Kidney (tissue), 14 donors: ENCODE data around the gene CHST12. TPM values are rescaled to one million over a fixed set of nuclear protein-coding genes. Genes with fewer than 3 reads are reported as not detected.
"Not testable (repeated sequence)": the region's sequence is repeated elsewhere in the genome, so short reads cannot be mapped to it uniquely, and the experiment has no call there.

ENCODE experiments used
- DNase-seq, 5 donors: peaks; one replicate each; pipeline ENCODE4 v3.0.0-alpha.2; 2013 to 2020
- FAIRE-seq: peaks from 2 replicates; lab custom pipeline; 2012; peaks lifted over from hg19 to GRCh38; lab: Jason Lieb, UNC
- H3K27ac ChIP-seq, 2 donors: one replicate each; pipeline ENCODE4 v1.7.0; 2013; ENCODE audit warnings: low read depth in 2 of 2, low read length in 2 of 2, inconsistent platforms in 1 of 2
- H3K27me3 ChIP-seq: one replicate; pipeline ENCODE4 v1.7.1; 2013; ENCODE audit warnings: low read length, inconsistent platforms; ENCODE audit not compliant: control insufficient read depth, insufficient read depth
- H3K36me3 ChIP-seq, 3 donors: one replicate each; pipeline versions ENCODE4 v1.7.0 to v1.7.1; 2013; ENCODE audit warnings: low read length in 3 of 3, control low read depth in 1 of 3, inconsistent platforms in 1 of 3; ENCODE audit not compliant: insufficient read depth in 3 of 3, control insufficient read depth in 2 of 3
- H3K4me1 ChIP-seq, 3 donors: one replicate each; pipeline versions ENCODE4 v1.7.0 to v1.7.1; 2013; ENCODE audit warnings: low read length in 3 of 3, inconsistent platforms in 1 of 3, low read depth in 1 of 3; ENCODE audit not compliant: control insufficient read depth in 2 of 3, insufficient read depth in 2 of 3
- H3K4me3 ChIP-seq, 3 donors: one replicate each; pipeline versions ENCODE4 v1.7.0 to v1.8.1; 2013; ENCODE audit warnings: low read length in 3 of 3, control low read depth in 1 of 3, inconsistent platforms in 1 of 3
- H3K9ac ChIP-seq, 3 donors: one replicate each; pipeline versions ENCODE4 v1.7.0 to v1.7.1; 2013; ENCODE audit warnings: low read length in 3 of 3, control low read depth in 1 of 3, inconsistent platforms in 1 of 3
- H3K9me3 ChIP-seq, 3 donors: one replicate each; pipeline versions ENCODE4 v1.7.0 to v1.7.1; 2013; ENCODE audit warnings: low read length in 3 of 3, control low read depth in 1 of 3, inconsistent platforms in 1 of 3; ENCODE audit not compliant: control insufficient read depth in 2 of 3, insufficient read depth in 1 of 3
- intact Hi-C: fragments of 100-400 bp; cut with DNase I; formaldehyde crosslinking; loops from one replicate; pipeline ENCODE4 v1.11.1; 2022
- polyA plus RNA-seq: library from polyadenylated mRNA; stranded (reverse); fragments of 350-450 nt; fragmentation: Illumina TruSeq; extraction: RNeasy Lipid Tissue Mini Kit (QIAGEN cat#74804); gene quantifications from one replicate; pipeline ENCODE4 v1.2.3, GENCODE V29; 2014; ENCODE audit warnings: low read depth, low replicate concordance; ENCODE audit not compliant: insufficient read depth
- total RNA-seq: library from RNA; stranded (reverse); fragmentation: NEBNext Ultra II Directional; extraction: Animal tissue kit (Norgen Biotek cat#: 25700); gene quantifications from one replicate; pipeline ENCODE4 v1.2.1, GENCODE V29; 2021
- TF ChIP-seq, protein P1 (sequence below): IDR thresholded peaks from 3 replicates; pipeline ENCODE4 v1.5.1; 2012; ENCODE audit warnings: mild to moderate bottlenecking, moderate library complexity, borderline replicate concordance; ENCODE audit not compliant: insufficient read depth; ENCODE audit errors: extremely low read depth
- donor health status: control.
- donor health status: control.
- donor health status: control.
- donor health status: control.
- donor health status: control.
- donor health status: DM: yes; HTN: yes; CAD: no.
- donor health status: Normal renal cell carcinoma (clear cell type).

The CHST12 gene
- total and polyA plus RNA-seq, 2 donors from 2014 or later = 16.3 to 25.6 TPM

DNA sequence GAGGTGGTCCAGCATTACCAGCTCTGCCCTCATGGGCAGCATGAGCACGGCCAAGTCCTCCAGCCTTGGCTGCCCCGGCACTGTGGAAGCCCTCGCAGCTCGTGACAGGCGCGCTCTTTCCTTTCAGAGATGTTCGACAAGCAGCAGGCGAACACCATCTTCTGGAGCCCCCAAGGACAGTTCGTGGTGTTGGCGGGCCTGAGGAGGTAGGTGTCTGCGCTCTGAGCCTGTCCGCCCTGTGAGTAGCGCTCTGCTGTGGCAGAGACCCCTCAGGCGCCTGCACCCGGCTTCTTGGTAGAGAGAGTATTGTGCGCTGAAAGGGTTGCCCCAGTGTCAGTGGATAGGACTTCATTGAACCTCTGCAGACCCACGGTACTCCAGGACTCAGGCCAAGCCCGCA is 29.0 kb upstream of the CHST12 start:
- no peak for FAIRE-seq
- DNase-seq = no peak
- Histone ChIP-seq H3K9me3 (no peaks in the 10 kb centered on the region), H3K4me1 (no peaks in the 10 kb centered on the region), H3K36me3 (peaks cover 5 to 77% (median 60%) of the 10 kb centered on the region in 3 donors), H3K9ac (no peak overlapping the region), H3K27ac (no peak overlapping the region), H3K27me3 (no peaks in the 10 kb centered on the region), H3K4me3 (no peak overlapping the region)
- TF ChIP-seq, protein P1, sequence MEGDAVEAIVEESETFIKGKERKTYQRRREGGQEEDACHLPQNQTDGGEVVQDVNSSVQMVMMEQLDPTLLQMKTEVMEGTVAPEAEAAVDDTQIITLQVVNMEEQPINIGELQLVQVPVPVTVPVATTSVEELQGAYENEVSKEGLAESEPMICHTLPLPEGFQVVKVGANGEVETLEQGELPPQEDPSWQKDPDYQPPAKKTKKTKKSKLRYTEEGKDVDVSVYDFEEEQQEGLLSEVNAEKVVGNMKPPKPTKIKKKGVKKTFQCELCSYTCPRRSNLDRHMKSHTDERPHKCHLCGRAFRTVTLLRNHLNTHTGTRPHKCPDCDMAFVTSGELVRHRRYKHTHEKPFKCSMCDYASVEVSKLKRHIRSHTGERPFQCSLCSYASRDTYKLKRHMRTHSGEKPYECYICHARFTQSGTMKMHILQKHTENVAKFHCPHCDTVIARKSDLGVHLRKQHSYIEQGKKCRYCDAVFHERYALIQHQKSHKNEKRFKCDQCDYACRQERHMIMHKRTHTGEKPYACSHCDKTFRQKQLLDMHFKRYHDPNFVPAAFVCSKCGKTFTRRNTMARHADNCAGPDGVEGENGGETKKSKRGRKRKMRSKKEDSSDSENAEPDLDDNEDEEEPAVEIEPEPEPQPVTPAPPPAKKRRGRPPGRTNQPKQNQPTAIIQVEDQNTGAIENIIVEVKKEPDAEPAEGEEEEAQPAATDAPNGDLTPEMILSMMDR = no peak
- intact Hi-C loops = no loop called here

DNA sequence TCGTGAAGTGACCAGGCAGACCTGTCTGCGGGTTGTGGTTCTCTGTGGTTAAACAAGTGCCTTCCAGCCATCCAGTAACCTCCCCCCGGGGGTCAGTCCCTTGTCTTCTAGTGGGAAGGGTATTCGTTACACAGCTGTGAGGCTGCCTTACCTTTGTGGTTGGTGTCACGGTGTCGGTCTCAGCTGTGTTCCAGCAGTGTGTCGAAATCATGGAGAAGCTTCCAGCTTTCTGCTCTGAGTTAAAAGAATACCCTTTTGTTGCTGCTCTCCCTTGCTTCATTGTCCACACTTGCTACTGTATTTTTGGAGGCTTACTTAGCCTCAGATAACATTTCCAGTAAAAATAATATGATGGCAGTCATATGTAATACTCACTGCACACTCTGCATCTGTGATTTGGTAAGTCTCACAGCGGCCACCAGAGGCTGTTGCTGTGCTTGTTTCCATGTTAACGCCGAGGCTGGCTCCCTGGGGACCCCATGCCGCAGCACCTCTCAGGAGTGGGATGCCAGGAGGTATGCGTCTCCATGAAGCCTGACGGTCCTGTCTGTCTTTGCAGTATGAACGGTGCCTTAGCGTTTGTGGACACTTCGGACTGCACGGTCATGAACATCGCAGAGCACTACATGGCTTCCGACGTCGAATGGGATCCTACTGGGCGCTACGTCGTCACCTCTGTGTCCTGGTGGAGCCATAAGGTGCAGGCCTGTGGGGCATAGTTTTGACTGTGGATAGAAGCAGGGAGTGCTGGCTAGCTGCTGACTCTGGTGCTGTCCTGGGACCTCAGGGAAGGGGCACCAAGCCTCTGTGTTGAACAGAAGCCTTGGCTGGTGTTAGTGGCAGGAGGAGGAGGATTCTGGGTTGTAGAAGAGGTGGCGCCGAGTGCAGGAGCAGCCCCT is 28.3 kb upstream of the CHST12 start:
- no peak for FAIRE-seq
- TF ChIP-seq, protein P1 = no peak
- H3K27me3 ChIP-seq = no peaks in the 10 kb centered on the region
- H3K36me3 ChIP-seq = peaks cover 5 to 81% (median 60%) of the 10 kb centered on the region in 3 donors
- H3K9me3 ChIP-seq = no peaks in the 10 kb centered on the region
- no peak overlapping the region for H3K9ac ChIP-seq
- no peak for DNase-seq
- H3K27ac ChIP-seq = no peak overlapping the region
- intact Hi-C loops = no loop called here
- no peak overlapping the region for H3K4me3 ChIP-seq
- no peaks in the 10 kb centered on the region for H3K4me1 ChIP-seq

DNA sequence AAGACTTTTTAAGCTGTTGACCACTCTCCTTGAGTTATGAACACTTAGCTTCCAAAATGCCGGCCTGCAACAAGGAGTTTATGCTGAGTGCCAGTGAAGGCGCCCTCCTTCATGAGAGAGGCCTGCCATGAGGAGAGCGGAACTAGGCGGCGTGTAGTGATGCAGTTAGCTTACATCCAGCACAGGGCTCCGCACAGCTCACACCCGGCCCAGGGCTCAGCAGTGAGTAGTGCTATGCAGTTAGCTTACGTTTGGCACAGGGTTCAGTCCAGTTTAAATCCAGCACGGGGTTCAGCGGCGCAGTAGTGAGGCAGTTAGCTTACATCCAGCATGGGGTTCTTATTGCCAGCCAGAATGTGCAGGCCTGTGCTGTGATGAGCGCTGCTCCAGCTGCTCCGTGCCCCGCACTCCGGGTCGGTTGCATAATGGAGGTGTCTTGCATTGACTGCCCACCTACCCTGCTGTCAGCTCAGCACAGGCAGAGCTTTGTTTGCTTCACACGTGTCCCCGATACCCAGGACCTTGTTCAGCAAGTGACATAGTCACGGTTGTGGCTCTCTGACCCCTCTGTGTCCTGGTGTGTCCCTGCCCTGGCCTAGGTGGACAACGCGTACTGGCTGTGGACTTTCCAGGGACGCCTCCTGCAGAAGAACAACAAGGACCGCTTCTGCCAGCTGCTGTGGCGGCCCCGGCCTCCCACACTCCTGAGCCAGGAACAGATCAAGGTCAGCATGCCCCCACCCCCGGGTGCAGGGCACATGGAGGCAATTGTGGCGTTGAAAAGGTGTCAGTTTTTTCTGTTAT is 26.9 kb upstream of the CHST12 start:
- no peak for DNase-seq
- no peaks in the 10 kb centered on the region for H3K9me3 ChIP-seq
- no peak overlapping the region for H3K4me3 ChIP-seq
- FAIRE-seq = no peak
- H3K4me1 ChIP-seq = no peaks in the 10 kb centered on the region
- H3K9ac ChIP-seq = no peak overlapping the region
- peaks cover under 1 to 84% (median 54%) of the 10 kb centered on the region in 3 donors for H3K36me3 ChIP-seq
- intact Hi-C loops = no loop called here
- TF ChIP-seq, protein P1 = no peak
- H3K27me3 ChIP-seq = no peaks in the 10 kb centered on the region
- H3K27ac ChIP-seq = no peak overlapping the region

DNA sequence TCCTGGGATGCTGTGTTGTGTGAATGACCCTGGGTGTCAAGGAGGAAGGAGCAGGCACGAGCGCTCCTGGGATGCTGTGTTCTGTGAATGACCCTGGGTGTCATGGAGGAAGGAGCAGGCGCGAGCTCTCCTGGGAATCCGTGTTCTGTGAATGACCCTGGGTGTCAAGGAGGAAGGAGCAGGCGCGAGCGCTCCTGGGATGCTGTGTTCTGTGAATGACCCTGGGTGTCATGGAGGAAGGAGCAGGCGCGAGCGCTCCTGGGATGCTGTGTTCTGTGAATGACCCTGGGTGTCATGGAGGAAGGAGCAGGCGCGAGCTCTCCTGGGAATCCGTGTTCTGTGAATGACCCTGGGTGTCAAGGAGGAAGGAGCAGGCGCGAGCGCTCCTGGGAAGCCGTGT is 25.9 kb upstream of the CHST12 start:
- DNase-seq, H3K9ac ChIP-seq, H3K9me3 ChIP-seq, FAIRE-seq, H3K27ac ChIP-seq, H3K4me3 ChIP-seq, H3K4me1 ChIP-seq, H3K27me3 ChIP-seq, intact Hi-C loops: not testable (repeated sequence)
- H3K36me3 ChIP-seq = peaks cover 0 to 74% (median 51%) of the 10 kb centered on the region in 3 donors

DNA sequence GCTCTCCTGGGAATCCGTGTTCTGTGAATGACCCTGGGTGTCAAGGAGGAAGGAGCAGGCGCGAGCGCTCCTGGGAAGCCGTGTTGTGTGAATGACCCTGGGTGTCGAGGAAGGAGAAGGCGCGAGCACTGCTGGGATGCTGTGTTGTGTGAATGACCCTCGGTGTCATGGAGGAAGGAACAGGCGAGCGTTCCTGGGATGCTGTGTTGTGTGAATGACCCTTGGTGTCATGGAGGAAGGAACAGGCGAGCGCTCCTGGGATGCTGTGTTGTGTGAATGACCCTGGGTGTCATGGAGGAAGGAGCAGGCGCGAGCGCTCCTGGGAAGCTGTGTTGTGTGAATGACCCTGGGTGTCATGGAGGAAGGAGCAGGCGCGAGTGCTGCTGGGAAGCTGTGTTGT is 25.3 kb upstream of the CHST12 start:
- H3K9me3 ChIP-seq, FAIRE-seq, H3K4me3 ChIP-seq, H3K4me1 ChIP-seq, intact Hi-C loops, H3K9ac ChIP-seq, H3K27me3 ChIP-seq, DNase-seq, H3K27ac ChIP-seq: not testable (repeated sequence)
- H3K36me3 ChIP-seq = peaks cover 0 to 68% (median 49%) of the 10 kb centered on the region in 3 donors
